NOMO-1 (cell line): ENCODE results near the gene NFIB.

Experiments used
- DNase-seq, 2 experiments: peaks; one replicate each; lab custom pipeline; 2025; ENCODE audit not compliant: unreplicated experiment in 2 of 2; lab: John Stamatoyannopoulos, UW

Gene NFIB

GRCh38 chr9:14159440-14160216 lies 154.3 kb downstream of the NFIB start:
- no peak for DNase-seq

- DNase-seq: no peak
These were observed 155.0 kb downstream of the NFIB start for GRCh38 chr9:14158916-14159315.

GRCh38 chr9:14158136-14158813 lies 155.7 kb downstream of the NFIB start:
- DNase-seq: no peak

GRCh38 chr9:14157191-14157590 lies 156.8 kb downstream of the NFIB start:
- no peak for DNase-seq

GRCh38 chr9:14156046-14156445 lies 157.9 kb downstream of the NFIB start:
- no peak for DNase-seq

- DNase-seq: no peak
These were observed 158.7 kb downstream of the NFIB start for GRCh38 chr9:14155237-14155636.

- no peak for DNase-seq
These were observed 160.6 kb downstream of the NFIB start for GRCh38 chr9:14153310-14153720.

- DNase-seq: no peak
These were observed 162.5 kb downstream of the NFIB start for GRCh38 chr9:14151451-14151850.

- DNase-seq: no peak
These were observed 165.3 kb downstream of the NFIB start for GRCh38 chr9:14148501-14149103.

GRCh38 chr9:14147738-14148137 lies 166.2 kb downstream of the NFIB start:
- DNase-seq: no peak

GRCh38 chr9:14146201-14146874 lies 167.6 kb downstream of the NFIB start:
- DNase-seq: no peak

GRCh38 chr9:14144215-14144614 lies 169.7 kb downstream of the NFIB start:
- no peak for DNase-seq

GRCh38 chr9:14141699-14142098 lies 172.2 kb downstream of the NFIB start:
- no peak for DNase-seq

GRCh38 chr9:14140096-14140697 lies 173.7 kb downstream of the NFIB start:
- no peak for DNase-seq

GRCh38 chr9:14139287-14139686 lies 174.7 kb downstream of the NFIB start:
- no peak for DNase-seq

- DNase-seq: no peak
These were observed 177.1 kb downstream of the NFIB start for GRCh38 chr9:14136646-14137370.

GRCh38 chr9:14136047-14136635 lies 177.8 kb downstream of the NFIB start:
- DNase-seq: no peak

GRCh38 chr9:14135421-14135820 lies 178.5 kb downstream of the NFIB start:
- no peak for DNase-seq

- DNase-seq: no peak
These were observed 180.5 kb downstream of the NFIB start for GRCh38 chr9:14133394-14133793.

- no peak for DNase-seq
These were observed 181.2 kb downstream of the NFIB start for GRCh38 chr9:14132775-14133174.
